Omental fat pad (tissue), 4 donors: Measurements from ENCODE around the gene RFXANK. TPM values are rescaled to one million over a fixed set of nuclear protein-coding genes. Genes with fewer than 3 reads are reported as not detected.

Experiments used
- ATAC-seq: fragments of 150-250 bp; one replicate; pipeline ENCODE4 v1.9.1; 2016; ENCODE audit warnings: mild to moderate bottlenecking, moderate library complexity; ENCODE audit not compliant: low FRiP score
- DNase-seq: peaks from one replicate; pipeline ENCODE4 v3.0.0-alpha.2; 2019; ENCODE audit warnings: low spot score
- CTCF ChIP-seq, 3 donors: fragments of 450-650 bp; IDR thresholded peaks; one replicate each; pipeline ENCODE4 v1.5.1; 2016 to 2017; ENCODE audit warnings: antibody characterized with exemption in 3 of 3, mild to moderate bottlenecking in 3 of 3, moderate library complexity in 2 of 3
- total RNA-seq, 4 donors: library from RNA; depleted of rRNA; stranded (reverse); fragments of >200 nt; gene quantifications; one replicate each; pipeline ENCODE4 v1.1.0, GENCODE V29; 2016

RFXANK gene
- total RNA-seq, 4 donors from 2014 or later: 31.2 to 46.8 (median 42.3) TPM

- no peak for ATAC-seq
- no peak for DNase-seq
- TF ChIP-seq CTCF (IDR thresholded peaks at IDR 0.05): no peak
These were observed 10.5 kb upstream of the RFXANK start for GRCh38 chr19:19181488-19181998.

GRCh38 chr19:19185853-19186740, 6.0 kb upstream of the RFXANK start:
- ATAC-seq (no peak), DNase-seq (no peak)
- TF ChIP-seq CTCF (IDR thresholded peaks at IDR 0.05): no peak

- no peak for TF ChIP-seq CTCF (IDR thresholded peaks at IDR 0.05)
- no peak for ATAC-seq
- DNase-seq: no peak
These were observed 5.3 kb upstream of the RFXANK start for GRCh38 chr19:19186742-19187141.

- no peak for ATAC-seq
- no peak for TF ChIP-seq CTCF (IDR thresholded peaks at IDR 0.05)
- DNase-seq: no peak
These were observed 335 bp upstream of the RFXANK start for GRCh38 chr19:19191768-19192077.

GRCh38 chr19:19192910-19193423, 909 bp downstream of the RFXANK start:
- no peak for TF ChIP-seq CTCF (IDR thresholded peaks at IDR 0.05)
- ATAC-seq (no peak), DNase-seq (no peak)

GRCh38 chr19:19193926-19194325, 1.9 kb downstream of the RFXANK start:
- ATAC-seq (no peak), DNase-seq (no peak)
- TF ChIP-seq CTCF (IDR thresholded peaks at IDR 0.05): no peak
